NCI-H1417 treated with DMSO at 0.1 percent for 48 hours (cell line): ENCODE results near the gene SPATA33.
"Not testable (repeated sequence)": the region's sequence is repeated elsewhere in the genome, so short reads cannot be mapped to it uniquely, and the experiment has no call there.

Source experiments
- DNase-seq: peaks from one replicate; lab custom pipeline; 2025; lab: John Stamatoyannopoulos, UW

Gene SPATA33

DNA sequence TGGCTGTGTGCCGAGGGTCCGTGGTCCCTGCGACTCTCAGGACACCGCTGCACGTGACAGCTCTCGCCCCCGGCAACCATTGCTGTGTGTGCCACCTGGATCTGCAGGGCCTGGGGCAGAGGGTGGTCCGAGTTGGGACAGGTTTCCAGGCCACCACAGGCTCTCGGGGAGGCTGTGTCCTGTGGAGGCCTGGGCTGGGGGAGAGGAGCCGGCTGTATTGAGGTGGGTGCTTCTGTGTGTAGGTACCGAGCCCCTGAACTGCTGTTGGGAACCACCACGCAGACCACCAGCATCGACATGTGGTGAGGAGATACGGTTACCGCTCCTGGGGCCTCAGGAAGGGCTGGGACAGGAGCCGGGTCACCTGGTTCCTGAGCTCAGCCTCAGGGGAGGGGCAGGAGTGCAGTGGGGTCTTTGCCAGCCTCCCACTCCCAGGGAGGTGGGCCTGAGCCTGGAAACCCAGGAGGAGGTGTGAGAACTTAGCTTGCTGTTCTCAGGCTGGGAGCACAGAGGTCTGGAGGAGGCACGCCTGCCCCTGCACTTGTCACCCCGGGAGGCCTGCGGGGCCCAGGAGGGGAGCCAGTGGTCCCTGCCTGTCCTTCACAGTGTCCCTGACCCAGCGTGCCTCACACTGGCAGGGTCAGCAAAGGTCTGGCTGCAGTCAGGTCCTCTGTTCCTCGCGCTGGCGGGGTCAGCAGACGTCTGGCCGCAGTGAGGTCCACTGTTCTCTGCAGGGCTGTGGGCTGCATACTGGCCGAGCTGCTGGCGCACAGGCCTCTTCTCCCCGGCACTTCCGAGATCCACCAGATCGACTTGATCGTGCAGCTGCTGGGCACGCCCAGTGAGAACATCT lies 36.5 kb downstream of the SPATA33 start:
- DNase-seq: no peak

DNA sequence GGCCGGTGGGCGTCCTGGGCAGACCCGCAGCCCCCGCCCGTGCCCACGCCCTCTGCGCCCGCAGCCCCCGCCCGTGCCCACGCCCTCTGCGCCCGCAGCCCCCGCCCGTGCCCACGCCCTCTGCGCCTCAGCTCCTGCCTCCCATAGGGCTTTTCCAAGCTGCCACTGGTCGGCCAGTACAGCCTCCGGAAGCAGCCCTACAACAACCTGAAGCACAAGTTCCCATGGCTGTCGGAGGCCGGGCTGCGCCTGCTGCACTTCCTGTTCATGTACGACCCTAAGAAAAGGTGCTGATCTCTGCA lies 37.1 kb downstream of the SPATA33 start:
- DNase-seq: not testable (repeated sequence)

DNA sequence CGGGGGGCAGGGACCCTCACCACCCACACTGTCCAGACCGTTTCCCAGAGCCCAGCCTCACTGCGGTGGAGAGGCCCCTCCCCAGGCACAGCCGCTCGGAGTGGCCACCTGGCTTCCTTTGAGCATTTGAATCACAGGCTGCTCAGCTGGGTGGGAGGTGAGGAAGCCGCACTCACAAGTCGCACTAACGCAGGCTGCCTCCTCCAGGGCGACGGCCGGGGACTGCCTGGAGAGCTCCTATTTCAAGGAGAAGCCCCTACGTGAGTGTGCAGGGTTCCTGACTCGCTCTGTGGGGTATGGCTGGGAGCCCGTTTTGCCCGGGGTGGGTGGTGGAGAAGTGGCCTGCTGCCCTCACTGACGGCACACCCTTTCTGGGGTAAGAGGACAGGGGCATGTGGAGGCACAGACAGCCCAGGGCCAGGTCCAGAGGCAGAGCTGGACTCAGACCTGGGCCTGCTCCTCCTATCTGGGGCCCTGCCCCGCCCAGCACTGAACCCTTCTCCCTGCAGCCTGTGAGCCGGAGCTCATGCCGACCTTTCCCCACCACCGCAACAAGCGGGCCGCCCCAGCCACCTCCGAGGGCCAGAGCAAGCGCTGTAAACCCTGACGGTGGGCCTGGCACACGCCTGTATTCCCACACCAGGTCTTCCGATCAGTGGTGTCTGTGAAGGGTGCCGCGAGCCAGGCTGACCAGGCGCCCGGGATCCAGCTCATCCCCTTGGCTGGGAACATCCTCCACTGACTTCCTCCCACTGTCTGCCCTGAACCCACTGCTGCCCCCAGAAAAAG lies 37.6 kb downstream of the SPATA33 start:
- no peak for DNase-seq

DNA sequence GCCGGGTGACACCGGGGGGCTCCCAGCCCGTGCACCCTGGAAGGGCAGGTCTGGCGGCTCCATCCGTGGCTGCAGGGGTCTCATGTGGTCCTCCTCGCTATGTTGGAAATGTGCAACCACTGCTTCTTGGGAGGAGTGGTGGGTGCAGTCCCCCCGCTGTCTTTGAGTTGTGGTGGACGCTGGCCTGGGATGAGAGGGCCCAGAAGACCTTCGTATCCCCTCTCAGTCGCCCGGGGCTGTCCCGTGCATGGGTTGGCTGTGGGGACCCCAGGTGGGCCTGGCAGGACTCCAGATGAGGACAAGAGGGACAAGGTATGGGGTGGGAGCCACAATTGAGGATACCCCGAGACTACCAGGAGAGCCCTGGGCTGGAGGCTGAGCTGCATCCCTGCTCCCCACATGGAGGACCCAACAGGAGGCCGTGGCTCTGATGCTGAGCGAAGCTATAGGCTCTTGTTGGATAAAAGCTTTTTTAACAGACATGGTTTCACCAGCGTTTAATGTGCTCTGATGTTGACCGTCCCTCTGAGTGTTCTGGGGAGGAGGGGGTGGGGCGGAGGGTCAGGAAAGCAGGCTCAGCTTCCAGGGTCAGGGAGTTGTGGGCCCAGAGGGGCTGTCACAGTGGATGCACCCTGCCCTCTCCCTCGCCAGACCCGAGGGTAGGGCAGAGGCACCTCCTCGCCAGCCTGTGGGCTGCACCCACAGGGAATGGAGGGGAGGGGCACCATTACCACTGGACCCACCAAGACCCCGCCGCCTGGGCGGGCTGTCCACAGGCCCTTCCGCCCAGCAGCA lies 38.4 kb downstream of the SPATA33 start:
- DNase-seq: no peak

DNA sequence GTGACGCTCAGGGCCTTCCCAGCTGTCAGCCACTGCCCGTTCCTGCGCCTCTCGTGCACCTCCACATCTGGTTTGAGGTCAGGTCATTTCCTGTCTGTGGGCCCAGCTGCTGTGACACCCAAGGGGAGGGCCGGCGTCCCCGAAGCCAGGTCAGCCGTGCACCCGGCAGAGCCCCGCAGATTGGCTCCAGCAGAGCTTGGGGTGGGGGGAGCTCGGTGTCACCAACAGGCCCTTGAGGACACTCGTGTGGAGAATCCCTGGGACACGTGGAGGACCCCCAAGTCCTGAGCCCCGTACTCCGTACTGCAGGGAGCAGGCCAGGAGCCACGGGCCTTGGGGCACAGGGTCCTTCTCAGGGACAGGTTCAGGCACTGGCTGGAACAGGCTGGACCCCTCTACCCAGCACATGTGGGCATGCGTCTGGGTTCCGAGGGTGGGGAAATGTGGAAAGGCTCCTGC lies 39.1 kb downstream of the SPATA33 start:
- no peak for DNase-seq

DNA sequence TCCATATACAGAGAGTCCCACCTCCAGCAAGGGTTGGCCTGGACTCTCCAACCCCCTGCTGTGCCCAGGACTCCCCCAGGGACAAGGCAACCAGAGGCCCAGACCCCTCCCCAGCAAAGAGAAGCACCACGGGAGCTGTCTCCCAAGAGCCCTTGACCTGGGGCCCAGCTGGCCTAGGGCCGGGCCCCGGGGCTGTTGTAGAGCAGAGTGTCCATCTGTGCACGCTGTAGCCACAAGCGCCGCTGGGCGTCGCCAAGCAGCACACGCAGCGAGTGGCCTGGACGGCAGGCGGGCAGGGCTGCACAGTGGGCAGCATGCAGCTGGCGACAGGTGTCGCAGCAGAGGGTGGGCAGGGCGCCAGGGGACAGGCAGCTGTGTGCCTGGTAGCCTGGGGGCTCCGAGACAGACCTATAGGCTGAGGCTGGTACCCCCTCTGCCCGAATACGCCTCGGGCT lies 39.6 kb downstream of the SPATA33 start:
- DNase-seq: peak; percentile 24

DNA sequence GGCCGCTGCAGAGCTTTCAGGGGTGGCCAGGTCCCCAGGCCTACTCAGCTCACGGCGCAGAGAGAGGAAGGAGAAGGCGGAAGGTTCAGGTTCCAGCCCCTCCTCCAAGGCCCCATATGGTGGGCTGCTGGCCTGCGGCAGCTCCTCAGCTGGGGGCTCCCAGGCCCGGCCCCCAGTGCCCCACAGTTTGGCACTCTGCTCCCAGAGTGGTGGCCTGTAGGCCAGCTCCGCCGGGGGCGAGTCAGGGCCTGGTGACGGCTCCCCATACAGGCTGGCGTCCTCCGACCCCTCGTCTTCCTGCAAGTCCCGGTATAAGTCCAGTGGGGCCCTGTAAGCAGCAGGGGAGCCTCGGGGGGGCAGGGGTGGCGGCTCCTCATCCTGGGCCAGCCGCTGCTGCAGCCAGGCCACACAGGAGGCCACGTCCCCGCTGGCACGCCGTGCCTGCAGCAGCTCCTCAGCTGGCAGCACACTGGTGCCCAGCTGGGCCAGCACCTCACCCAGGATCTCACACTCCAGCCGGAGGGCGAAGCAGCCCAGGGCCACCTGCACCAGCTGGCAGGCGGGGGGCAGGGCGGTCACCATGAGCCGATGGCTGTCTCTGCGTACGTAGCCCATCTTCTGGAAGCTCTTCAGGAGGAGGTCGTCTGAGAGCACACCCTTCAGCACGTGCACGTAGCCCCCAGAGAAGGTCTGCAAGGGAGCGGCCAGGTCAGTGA lies 40.1 kb downstream of the SPATA33 start:
- DNase-seq: peak; percentile 21

DNA sequence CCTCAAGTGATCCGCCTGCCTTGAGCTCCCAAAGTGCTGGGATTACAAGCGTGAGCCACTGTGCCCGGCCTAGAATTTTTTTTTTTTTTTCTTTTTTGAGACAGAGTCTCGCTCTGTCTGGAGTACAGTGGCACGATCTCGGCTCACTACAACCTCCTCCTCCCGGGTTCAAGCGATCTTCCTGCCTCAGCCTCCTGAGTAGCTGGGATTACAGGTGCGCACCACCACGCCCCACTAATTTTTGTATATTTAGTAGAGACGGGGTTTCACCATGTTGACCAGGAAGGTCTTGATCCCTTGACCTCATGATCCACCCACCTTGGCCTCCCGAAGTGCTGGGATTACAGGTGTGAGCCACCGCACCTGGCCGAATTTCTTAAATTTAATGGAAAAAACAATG lies 41.1 kb downstream of the SPATA33 start:
- not testable (repeated sequence) for DNase-seq

DNA sequence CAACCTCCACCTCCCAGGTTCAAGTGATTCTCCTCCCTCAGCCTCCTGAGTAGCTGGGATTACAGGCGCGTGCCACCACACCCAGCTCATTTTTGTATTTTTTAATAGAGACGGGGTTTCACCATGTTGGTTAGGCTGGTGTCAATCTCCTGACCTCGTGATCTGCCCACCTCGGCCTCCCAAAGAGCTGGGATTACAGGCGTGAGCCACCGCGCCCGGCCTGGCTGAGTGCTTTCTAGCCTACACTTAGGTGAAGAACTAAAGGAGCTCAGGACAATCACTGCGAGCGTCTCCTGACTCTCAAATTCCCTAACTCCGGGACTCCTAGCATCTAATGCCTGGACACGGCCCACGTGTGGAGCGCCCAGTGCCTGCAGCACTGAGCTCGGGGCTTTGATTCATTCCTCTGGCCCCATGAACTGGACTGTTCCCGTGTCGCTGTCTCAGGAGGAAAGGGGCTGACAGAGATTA lies 42.0 kb downstream of the SPATA33 start:
- DNase-seq: not testable (repeated sequence)

DNA sequence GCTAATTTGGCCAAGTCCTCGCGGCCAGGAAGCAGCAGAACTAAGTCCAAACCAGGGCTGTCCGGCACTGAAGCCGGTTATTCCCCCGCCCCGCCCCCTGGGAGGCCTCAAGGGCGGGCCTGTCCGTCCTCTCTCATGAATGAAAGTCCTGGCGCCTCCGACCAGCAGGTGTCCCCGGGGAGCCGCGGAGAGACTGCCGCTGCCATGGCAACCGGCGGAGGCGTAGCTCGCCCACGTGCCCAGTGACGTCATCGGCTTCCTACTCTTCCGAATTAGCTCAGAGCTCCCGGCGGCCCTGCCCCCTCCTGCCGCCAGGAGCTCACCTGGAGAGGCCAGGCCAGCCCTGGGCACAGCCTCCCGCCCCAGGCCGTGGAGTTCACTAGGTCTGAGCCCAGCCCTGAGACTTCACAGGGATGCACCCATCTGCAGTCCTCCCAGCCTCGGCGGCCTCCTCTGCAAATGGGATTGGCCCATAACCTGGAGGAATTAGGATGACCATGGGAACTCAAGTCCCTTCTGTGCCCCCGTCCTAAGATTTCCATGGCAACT lies 42.5 kb downstream of the SPATA33 start:
- peak; percentile 81 for DNase-seq

DNA sequence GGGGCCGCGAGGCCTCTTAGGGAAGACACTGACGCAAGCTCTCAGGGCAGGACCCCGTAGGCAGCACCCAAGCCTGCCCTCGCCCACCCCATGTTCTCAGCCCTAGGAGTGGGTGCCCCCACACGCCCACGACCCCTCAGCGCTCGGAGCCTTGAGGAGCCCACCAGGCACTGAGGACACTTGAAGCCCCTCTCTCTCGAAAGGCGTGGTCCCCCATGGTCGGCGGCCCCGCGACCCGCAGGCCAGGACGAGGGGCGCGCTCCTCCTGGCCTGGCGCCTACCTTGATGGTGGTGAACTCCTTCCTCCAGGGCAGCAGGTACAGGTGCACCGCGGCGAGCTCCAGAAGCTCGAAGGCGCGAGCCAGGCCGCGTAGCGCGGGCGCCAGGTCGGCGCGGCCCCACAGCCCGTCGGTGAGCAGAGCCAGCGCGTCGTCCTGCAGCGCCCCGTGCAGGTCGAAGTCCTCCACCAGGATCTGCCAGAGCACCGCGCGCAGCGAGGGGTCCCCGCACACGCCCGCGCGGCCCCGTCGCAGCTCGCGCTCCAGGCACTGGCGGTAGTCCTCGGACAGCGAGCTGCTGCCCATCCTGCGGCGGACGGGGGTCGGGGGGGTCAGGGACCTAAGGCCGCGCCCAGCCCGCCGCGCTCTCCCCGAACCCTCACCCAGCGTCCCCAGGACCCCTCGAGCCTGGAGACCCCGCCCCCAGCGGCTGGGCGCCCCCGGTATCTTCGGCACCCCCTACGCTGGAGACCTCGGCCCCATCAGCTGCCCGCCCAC lies 43.2 kb downstream of the SPATA33 start:
- DNase-seq: no peak

DNA sequence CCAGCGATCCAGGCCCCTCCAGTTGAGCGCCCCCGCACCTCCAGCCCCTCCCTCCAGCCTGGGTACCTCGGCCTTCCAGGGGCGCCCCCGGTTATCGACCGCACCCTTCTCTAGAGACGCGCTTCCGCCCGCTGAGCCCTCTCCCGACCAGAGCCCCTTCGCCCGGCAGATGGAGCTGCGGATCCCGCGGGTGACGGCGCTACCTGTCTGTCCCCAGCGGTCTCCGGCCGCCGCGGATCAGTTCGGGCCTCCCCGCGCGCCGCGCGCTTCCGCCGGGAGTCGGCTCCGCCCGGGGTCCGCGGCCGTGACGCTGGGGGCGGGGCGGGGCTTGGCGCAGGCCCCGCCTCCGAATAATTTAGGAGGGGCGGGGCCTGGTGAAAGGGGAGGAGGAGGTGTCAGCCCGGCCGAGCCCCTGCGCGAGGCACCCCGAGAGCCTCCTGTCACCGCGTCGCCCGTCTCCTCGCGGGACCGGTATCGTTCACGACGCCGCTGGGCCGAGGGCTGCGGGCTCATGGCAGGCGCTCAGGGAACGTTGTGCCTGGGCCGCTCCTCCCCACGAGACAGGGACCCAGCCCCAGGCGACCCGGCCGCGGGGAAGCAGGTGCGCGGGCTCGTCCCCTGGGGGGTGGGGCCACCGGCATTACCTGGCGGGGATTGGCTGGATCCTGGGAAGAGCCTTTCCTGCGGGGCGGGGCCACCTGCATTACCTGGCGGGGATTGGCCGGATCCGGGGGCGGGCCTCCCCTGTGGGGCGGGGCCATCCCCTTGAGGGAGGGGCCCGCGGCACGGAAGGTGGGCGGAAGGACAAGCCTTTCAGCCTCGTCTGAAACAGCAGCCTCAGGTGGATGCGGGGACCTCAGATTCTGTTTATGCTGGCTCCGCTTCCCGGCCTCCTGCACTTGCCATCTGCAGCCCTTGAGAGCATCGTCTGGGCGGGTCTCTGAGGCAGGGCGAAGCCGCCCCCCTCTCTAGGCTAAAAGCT lies 44.1 kb downstream of the SPATA33 start, which contains the start of gene SPATA2L:
Gene SPATA2L, minus strand, starts transcription at position 281 of the 982 bp plus-strand sequence. CDS start 473 bp downstream, outside the sequence.
- peak; percentile 70 for DNase-seq

DNA sequence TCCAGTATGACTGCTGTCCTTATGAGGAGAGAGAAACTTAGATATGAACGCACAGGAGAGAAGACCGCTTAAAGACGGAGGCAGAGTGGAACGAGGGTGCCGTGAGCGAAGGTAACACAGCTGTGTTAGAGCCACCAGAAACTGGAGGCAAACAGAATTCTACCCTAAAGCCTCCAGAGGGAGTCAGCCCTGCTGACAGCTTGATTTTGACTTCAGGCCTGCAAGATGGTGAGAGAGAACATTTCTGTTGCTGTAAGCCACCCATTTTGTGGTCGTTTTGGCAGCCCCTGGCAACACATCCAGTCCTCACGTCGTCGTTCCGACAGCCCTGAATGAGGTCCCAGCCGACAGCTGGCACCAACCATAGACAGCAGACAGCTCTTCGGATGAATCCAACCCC lies 46.6 kb downstream of the SPATA33 start:
- no peak for DNase-seq

DNA sequence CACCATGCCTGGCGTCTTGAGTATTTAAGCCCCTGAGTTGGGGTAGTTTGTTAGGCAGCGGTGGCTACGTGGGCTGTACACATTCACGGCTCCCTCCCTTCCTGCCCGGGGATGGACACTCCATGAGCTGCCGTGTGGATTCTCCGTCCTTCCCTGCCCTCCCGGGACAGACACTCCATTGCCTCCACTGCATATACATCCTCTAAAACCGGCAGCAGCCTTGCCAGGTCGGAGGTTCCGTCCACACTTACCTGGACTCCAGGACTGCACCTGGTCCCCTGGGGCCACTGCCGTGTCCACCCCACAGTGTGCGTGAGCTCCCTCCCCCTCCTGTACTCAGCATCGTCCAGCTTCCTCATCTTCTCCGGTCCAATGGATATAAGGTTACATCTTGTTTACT lies 47.4 kb downstream of the SPATA33 start:
- DNase-seq: no peak

DNA sequence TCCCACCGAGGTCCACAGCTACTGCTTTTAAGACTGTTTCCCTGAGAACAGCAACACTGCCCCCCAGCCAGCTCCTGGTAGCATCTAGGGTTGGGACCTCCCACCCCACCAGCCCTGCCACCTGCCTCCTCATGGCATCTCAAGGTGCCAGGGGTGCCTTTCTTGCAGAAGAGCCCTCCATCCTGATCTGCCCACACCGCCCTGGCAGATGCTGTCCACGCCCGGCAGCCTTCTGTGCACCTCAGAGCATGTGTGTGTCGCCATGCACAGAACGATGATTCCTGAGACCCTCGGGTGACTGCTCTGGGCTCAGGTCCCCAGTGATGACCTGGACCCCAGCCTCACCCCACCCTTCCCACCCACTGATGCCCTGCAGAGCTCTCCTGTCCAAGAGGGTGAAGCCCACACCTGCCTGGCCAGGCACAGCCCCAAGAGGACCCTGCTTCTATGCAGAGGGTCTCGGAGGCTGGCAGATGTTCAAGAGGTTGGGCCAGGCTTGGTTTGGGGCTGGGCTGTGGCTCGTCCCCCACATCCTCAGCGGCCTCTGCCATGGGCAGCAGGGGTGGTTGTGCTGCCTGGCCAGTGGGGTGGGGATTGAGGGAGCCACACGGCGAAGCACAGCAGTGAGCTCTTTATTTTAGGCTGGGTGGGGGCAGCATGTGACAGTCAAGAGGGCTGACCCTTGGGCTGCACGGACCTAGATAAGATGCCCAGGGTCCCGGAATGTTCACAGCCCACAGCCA lies 49.1 kb downstream of the SPATA33 start:
- DNase-seq: no peak

DNA sequence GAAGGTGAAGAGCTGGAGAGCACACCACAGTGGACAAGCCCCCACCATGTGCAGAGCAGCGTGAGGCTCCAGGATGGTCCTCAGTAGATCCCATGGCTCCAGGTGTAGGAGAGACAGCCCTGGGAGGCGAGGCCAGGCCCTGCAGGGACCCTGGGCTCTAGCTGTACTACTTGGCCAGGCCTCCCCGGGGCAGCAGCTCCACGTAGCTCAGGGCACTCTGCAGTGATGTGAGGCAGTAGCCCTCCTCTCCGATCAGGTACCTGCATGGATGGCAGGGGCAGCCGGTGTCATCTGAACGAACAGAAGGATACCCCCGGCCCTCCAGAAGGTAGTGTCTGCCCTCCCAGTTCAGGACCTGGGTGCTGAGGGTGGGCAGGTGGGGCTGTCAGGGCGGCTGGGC lies 50.1 kb downstream of the SPATA33 start:
- no peak for DNase-seq

DNA sequence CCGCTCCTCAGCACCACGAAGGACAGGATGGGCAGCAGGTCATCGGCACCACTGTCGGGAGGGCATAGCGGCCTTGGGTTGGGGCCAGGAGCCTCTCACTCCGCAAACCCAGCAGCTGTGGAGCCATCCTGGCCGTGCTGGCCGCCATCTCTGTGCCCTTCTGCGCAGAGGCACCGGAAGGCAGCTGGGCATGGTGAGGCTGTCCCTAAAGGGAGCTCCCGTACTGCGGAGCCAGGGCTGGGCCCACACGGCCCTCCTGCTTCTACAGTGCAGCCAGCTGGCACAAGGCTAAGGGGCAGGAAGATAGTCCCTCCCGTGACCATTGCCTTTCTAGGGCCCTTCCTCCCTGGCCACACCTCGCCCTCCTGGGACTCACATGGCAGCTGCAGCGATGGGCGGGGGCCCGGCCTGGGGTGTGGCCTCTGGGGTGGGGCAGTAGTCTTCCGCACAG lies 50.9 kb downstream of the SPATA33 start:
- DNase-seq: no peak

DNA sequence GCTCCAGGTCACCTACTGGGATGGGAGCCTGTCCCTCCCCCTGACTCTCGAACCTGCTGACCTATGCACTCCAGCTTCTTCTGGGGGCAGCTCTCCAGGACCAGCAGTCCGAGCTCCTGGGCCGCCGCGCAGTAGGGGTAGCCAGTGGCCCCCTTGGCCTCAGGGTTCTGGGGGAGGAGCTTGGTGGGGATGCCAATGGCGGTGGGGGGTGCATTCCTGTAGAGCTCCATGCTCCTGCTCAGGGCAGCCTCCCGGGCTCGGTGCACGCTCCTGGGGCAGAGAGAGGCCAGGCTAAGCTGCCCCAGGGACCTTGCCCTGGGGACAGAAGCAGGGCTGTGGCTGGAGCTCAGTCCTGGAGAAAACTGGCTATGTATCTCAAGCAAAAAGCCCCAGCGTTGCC lies 51.5 kb downstream of the SPATA33 start:
- no peak for DNase-seq
